ENCODE measurements around the gene ARRDC3. TPM values are rescaled to one million over a fixed set of nuclear protein-coding genes. Genes with fewer than 3 reads are reported as not detected.
"Not testable (repeated sequence)": the region's sequence is repeated elsewhere in the genome, so short reads cannot be mapped to it uniquely, and the experiment has no call there.

Gene ARRDC3
- total RNA-seq, 4 donors from 2014 or later, result 58.2 to 121 (median 76.1) TPM

- H3K27me3 ChIP-seq, result no peaks in the 10 kb centered on the region
- no peak overlapping the region for H3K4me3 ChIP-seq
- TF ChIP-seq EP300 (IDR thresholded peaks at IDR 0.05) (no peak), POLR2A (IDR thresholded peaks at IDR 0.05) (no peak), CTCF (IDR thresholded peaks at IDR 0.05) (no peak)
- H3K4me1 ChIP-seq, result no peaks in the 10 kb centered on the region
- H3K9me3 ChIP-seq, result no peaks in the 10 kb centered on the region
- H3K36me3 ChIP-seq, result no peaks in the 10 kb centered on the region
- no peak for DNase-seq (ENCODE audit: low spot score in 2 of 2)
- H3K27ac ChIP-seq, result no peak overlapping the region
These were observed 14.7 kb upstream of the ARRDC3 start for GRCh38 chr5:91397791-91398190.

- no peak overlapping the region for H3K27ac ChIP-seq
- no peaks in the 10 kb centered on the region for H3K9me3 ChIP-seq
- H3K4me3 ChIP-seq, result no peak overlapping the region
- no peak for TF ChIP-seq CTCF (IDR thresholded peaks at IDR 0.05)
- no peak for TF ChIP-seq POLR2A (IDR thresholded peaks at IDR 0.05)
- no peaks in the 10 kb centered on the region for H3K36me3 ChIP-seq
- DNase-seq (ENCODE audit: low spot score in 2 of 2), result no peak
- WGBS, 2 donors, result 67 to 73% methylated on average over 4 of the region's 4 CpGs
- no peaks in the 10 kb centered on the region for H3K4me1 ChIP-seq
- no peaks in the 10 kb centered on the region for H3K27me3 ChIP-seq
These were observed 7.2 kb upstream of the ARRDC3 start for GRCh38 chr5:91390268-91390667.

GRCh38 chr5:91389555-91389954, 6.4 kb upstream of the ARRDC3 start:
- not testable (repeated sequence) for H3K4me1 ChIP-seq; H3K36me3 ChIP-seq; H3K27ac ChIP-seq; DNase-seq (ENCODE audit: low spot score in 2 of 2); H3K27me3 ChIP-seq; H3K4me3 ChIP-seq; H3K9me3 ChIP-seq

- no peak overlapping the region for H3K27ac ChIP-seq
- no peaks in the 10 kb centered on the region for H3K9me3 ChIP-seq
- H3K36me3 ChIP-seq, result no peaks in the 10 kb centered on the region
- TF ChIP-seq CTCF (IDR thresholded peaks at IDR 0.05), result no peak
- no peak for TF ChIP-seq POLR2A (IDR thresholded peaks at IDR 0.05)
- TF ChIP-seq EP300 (IDR thresholded peaks at IDR 0.05), result no peak
- no peak for DNase-seq (ENCODE audit: low spot score in 2 of 2)
- H3K4me1 ChIP-seq, result peaks cover 0 to 11% (median 7%) of the 10 kb centered on the region in 4 donors
- WGBS, 2 donors, result 95 to 99% methylated on average over 5 of the region's 5 CpGs
- no peak overlapping the region for H3K4me3 ChIP-seq
- H3K27me3 ChIP-seq, result no peaks in the 10 kb centered on the region
These were observed 5.2 kb upstream of the ARRDC3 start for GRCh38 chr5:91388362-91388761.

GRCh38 chr5:91386120-91386519, 3.0 kb upstream of the ARRDC3 start:
- H3K27me3 ChIP-seq, result no peaks in the 10 kb centered on the region
- H3K27ac ChIP-seq, result peak overlapping the region in 1 of 4 donors; percentile 18
- WGBS, 2 donors, result 69 to 74% methylated on average over 2 of the region's 2 CpGs
- no peaks in the 10 kb centered on the region for H3K36me3 ChIP-seq
- no peaks in the 10 kb centered on the region for H3K9me3 ChIP-seq
- no peak for DNase-seq (ENCODE audit: low spot score in 2 of 2)
- H3K4me3 ChIP-seq, result no peak overlapping the region
- H3K4me1 ChIP-seq, result peaks cover 0 to 11% (median 7%) of the 10 kb centered on the region in 4 donors
- no peak for TF ChIP-seq CTCF (IDR thresholded peaks at IDR 0.05)
- TF ChIP-seq POLR2A (IDR thresholded peaks at IDR 0.05), result no peak
- TF ChIP-seq EP300 (IDR thresholded peaks at IDR 0.05), result no peak

GRCh38 chr5:91385596-91385995, 2.5 kb upstream of the ARRDC3 start:
- H3K27me3 ChIP-seq; H3K9me3 ChIP-seq; DNase-seq (ENCODE audit: low spot score in 2 of 2); H3K4me3 ChIP-seq; H3K36me3 ChIP-seq: not testable (repeated sequence)
- WGBS, 2 donors, result 93% methylated on average over 11 of the region's 11 CpGs
- Histone ChIP-seq H3K4me1 (peaks cover 0 to 11% (median 7%) of the 10 kb centered on the region in 4 donors), H3K27ac (peak overlapping the region in 1 of 4 donors; percentile 18)
